ENCODE data around the gene RPRML. TPM values are rescaled to one million over a fixed set of nuclear protein-coding genes. Genes with fewer than 3 reads are reported as not detected.

The RPRML gene
- total and polyA plus RNA-seq, 2 donors (not counting 1 experiment from before 2014, with no cell fraction given), result 0.89 TPM; not detected in 1

DNA sequence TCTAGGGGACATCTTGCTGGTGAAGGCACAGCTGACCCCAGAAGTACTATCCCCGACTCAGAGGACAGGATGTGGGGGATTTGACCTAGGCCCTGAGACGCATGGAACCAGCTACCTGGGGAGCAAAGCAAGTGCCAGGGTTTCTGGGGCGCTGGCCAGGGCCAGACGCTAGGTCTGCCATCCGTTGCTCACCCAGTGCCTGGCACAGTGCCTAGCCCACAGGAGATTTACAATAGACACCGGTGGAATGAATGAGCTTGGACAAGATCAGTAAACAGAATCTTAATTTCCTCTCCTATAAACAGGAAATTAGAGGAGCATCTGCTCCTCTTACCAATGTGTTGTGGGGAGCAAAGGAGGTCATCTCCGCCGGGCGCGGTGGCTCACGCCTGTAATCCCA, 5.0 kb downstream of the RPRML start:
- peaks cover 15% of the 10 kb centered on the region for H3K27me3 Mint-ChIP-seq
- intact Hi-C loops (cut with micrococcal nuclease), result no loop called here
- H3K27ac ChIP-seq (ENCODE audit: low read length in 2 of 2), result no peak overlapping the region
- ATAC-seq (ENCODE audit: low read depth) (no peak), DNase-seq (no peak)
- H2AFZ ChIP-seq (ENCODE audit: insufficient read depth, low read depth, low read length, poor library complexity, severe bottlenecking), result no peak overlapping the region
- no peak overlapping the region for H3K4me3 ChIP-seq (ENCODE audit: control extremely low read depth in 1 of 5, extremely low read depth in 1 of 5, insufficient read depth in 1 of 5, low read depth in 2 of 5, low read length in 4 of 5)
- H3K27ac Mint-ChIP-seq, result no peak overlapping the region
- no peak overlapping the region for H3K4me3 Mint-ChIP-seq
- peaks cover 0 to 1% of the 10 kb centered on the region in 2 experiments for H3K36me3 ChIP-seq (replicated peaks in 1 of 2; ENCODE audit: control extremely low read depth in 1 of 2, control insufficient read depth in 1 of 2, extremely low read depth in 1 of 2, insufficient read depth in 2 of 2, low read length in 1 of 2)
- H3K4me1 ChIP-seq (ENCODE audit: control insufficient read depth in 2 of 2, insufficient read depth in 2 of 2, low read length in 2 of 2), result peaks cover 10 to 12% of the 10 kb centered on the region in 2 donors
- ChIA-PET POLR2A (no interaction called here), CTCF (no interaction called here)
- H3K9ac ChIP-seq (ENCODE audit: low read length), result no peak overlapping the region
- H3K4me1 Mint-ChIP-seq, result peaks cover 6% of the 10 kb centered on the region
- H3K9me3 Mint-ChIP-seq (ENCODE audit: insufficient read depth), result no peaks in the 10 kb centered on the region
- 79% methylated on average over 3 of the region's 11 CpGs for WGBS (ENCODE audit: insufficient coverage)
- no peaks in the 10 kb centered on the region for H3K79me2 ChIP-seq (ENCODE audit: control insufficient read depth, insufficient read depth, low read length)
- H3K9me3 ChIP-seq (ENCODE audit: control extremely low read depth in 1 of 3, control insufficient read depth in 2 of 3, insufficient read depth in 1 of 3, low read length in 2 of 3), result peaks cover 0 to 4% (median 0%) of the 10 kb centered on the region in 3 donors
- H4K20me1 ChIP-seq (ENCODE audit: control insufficient read depth, insufficient read depth, low read length, poor library complexity, severe bottlenecking), result no peaks in the 10 kb centered on the region
- TF ChIP-seq, protein P1, sequence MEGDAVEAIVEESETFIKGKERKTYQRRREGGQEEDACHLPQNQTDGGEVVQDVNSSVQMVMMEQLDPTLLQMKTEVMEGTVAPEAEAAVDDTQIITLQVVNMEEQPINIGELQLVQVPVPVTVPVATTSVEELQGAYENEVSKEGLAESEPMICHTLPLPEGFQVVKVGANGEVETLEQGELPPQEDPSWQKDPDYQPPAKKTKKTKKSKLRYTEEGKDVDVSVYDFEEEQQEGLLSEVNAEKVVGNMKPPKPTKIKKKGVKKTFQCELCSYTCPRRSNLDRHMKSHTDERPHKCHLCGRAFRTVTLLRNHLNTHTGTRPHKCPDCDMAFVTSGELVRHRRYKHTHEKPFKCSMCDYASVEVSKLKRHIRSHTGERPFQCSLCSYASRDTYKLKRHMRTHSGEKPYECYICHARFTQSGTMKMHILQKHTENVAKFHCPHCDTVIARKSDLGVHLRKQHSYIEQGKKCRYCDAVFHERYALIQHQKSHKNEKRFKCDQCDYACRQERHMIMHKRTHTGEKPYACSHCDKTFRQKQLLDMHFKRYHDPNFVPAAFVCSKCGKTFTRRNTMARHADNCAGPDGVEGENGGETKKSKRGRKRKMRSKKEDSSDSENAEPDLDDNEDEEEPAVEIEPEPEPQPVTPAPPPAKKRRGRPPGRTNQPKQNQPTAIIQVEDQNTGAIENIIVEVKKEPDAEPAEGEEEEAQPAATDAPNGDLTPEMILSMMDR (IDR thresholded peaks at IDR 0.05), result no peak
- TF ChIP-seq EZH2 (IDR thresholded peaks at IDR 0.05; ENCODE audit: borderline replicate concordance, insufficient read depth, low read depth, low read length, poor library complexity, severe bottlenecking), result no peak
- peaks cover 0 to 22% (median 10%) of the 10 kb centered on the region in 4 experiments for H3K27me3 ChIP-seq (replicated peaks in 1 of 4; ENCODE audit: control extremely low read depth in 1 of 4, control insufficient read depth in 3 of 4, insufficient read depth in 4 of 4, low read length in 3 of 4)
- no peak overlapping the region for H3K4me2 ChIP-seq (replicated peaks; ENCODE audit: low read depth, low read length, poor library complexity, severe bottlenecking)

DNA sequence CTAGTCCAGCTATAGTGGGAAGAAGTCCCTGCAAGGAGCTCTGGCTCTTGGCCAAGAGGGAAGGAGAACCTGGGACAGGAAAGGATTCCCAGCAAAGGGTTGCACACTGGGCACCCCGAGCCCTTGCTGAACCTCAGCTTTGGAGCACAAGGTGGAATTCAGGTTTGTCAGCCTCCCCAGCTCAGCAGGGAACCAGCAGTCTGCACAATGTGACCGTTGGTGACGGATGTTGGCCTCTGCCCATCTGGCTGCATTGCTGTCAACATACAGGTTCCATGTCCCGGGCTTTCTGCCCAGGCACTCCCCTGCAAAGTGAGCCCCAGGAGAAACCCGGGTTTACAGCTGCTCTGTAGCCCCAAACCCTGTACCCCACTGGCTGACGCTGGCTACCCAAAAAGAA, 6.7 kb downstream of the RPRML start:
- H3K79me2 ChIP-seq (ENCODE audit: control insufficient read depth, insufficient read depth, low read length), result no peaks in the 10 kb centered on the region
- Mint-ChIP-seq H3K4me3 (no peak overlapping the region), H3K4me1 (no peaks in the 10 kb centered on the region), H3K9me3 (ENCODE audit: insufficient read depth) (no peaks in the 10 kb centered on the region), H3K27ac (no peak overlapping the region), H3K27me3 (peaks cover 3% of the 10 kb centered on the region)
- no peak overlapping the region for H3K9ac ChIP-seq (ENCODE audit: low read length)
- no peak for ATAC-seq (ENCODE audit: low read depth)
- no peak for TF ChIP-seq EZH2 (IDR thresholded peaks at IDR 0.05; ENCODE audit: borderline replicate concordance, insufficient read depth, low read depth, low read length, poor library complexity, severe bottlenecking)
- DNase-seq, result no peak
- ChIA-PET CTCF (no interaction called here), POLR2A (no interaction called here)
- intact Hi-C loops (cut with micrococcal nuclease), result no loop called here
- H3K36me3 ChIP-seq (replicated peaks in 1 of 2; ENCODE audit: control extremely low read depth in 1 of 2, control insufficient read depth in 1 of 2, extremely low read depth in 1 of 2, insufficient read depth in 2 of 2, low read length in 1 of 2), result peaks cover 0 to 6% of the 10 kb centered on the region in 2 experiments
- H3K4me2 ChIP-seq (replicated peaks; ENCODE audit: low read depth, low read length, poor library complexity, severe bottlenecking), result no peak overlapping the region
- H4K20me1 ChIP-seq (ENCODE audit: control insufficient read depth, insufficient read depth, low read length, poor library complexity, severe bottlenecking), result no peaks in the 10 kb centered on the region
- H3K9me3 ChIP-seq (ENCODE audit: control extremely low read depth in 1 of 3, control insufficient read depth in 2 of 3, insufficient read depth in 1 of 3, low read length in 2 of 3), result no peaks in the 10 kb centered on the region
- WGBS (ENCODE audit: insufficient coverage), result 86% methylated on average over 6 of the region's 6 CpGs
- H3K27me3 ChIP-seq (replicated peaks in 1 of 4; ENCODE audit: control extremely low read depth in 1 of 4, control insufficient read depth in 3 of 4, insufficient read depth in 4 of 4, low read length in 3 of 4), result peaks cover 0 to 10% (median 2%) of the 10 kb centered on the region in 4 experiments
- no peaks in the 10 kb centered on the region for H3K4me1 ChIP-seq (ENCODE audit: control insufficient read depth in 2 of 2, insufficient read depth in 2 of 2, low read length in 2 of 2)
- no peak overlapping the region for H2AFZ ChIP-seq (ENCODE audit: insufficient read depth, low read depth, low read length, poor library complexity, severe bottlenecking)
- no peak overlapping the region for H3K4me3 ChIP-seq (ENCODE audit: control extremely low read depth in 1 of 5, extremely low read depth in 1 of 5, insufficient read depth in 1 of 5, low read depth in 2 of 5, low read length in 4 of 5)
- no peak overlapping the region for H3K27ac ChIP-seq (ENCODE audit: low read length in 2 of 2)

All from B cell (primary cell).